ENCODE results near the gene CBX3.

Gene CBX3

DNA sequence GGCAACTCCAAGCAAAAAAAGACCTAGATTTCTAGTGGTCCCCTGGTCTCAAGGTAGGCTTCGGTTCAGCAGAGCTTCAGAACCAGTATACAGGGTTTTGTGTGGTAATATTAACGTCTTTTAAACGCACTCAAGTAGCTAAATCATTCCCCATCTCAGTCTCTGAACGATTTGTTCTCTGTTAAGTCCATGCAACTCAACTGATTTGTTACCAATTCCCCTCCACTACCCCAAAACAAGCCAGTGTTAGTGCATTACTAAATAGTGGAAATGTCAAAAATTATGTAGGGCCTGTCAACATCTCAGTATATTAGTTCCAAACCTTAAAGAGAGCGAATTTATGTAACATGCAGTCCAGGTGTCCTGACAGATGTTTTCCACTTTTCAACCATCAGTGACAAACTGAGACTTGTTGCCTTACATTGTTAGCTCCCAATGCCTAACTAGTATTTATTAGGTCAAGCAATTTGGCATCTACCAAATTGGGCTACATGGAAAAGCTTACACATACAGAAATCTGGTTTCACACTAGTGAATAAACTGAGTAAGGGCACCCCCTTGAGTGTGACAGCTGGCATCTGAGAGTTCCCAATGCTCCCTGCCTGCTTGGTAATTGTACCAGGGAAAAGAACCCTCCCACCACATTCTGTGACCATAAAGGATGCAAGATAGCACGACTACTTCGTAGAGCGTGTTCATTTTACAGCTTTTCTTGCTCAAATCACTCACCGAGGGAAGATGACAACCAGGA, 13.2 kb upstream of the CBX3 start:
- TF ChIP-seq, protein P1, sequence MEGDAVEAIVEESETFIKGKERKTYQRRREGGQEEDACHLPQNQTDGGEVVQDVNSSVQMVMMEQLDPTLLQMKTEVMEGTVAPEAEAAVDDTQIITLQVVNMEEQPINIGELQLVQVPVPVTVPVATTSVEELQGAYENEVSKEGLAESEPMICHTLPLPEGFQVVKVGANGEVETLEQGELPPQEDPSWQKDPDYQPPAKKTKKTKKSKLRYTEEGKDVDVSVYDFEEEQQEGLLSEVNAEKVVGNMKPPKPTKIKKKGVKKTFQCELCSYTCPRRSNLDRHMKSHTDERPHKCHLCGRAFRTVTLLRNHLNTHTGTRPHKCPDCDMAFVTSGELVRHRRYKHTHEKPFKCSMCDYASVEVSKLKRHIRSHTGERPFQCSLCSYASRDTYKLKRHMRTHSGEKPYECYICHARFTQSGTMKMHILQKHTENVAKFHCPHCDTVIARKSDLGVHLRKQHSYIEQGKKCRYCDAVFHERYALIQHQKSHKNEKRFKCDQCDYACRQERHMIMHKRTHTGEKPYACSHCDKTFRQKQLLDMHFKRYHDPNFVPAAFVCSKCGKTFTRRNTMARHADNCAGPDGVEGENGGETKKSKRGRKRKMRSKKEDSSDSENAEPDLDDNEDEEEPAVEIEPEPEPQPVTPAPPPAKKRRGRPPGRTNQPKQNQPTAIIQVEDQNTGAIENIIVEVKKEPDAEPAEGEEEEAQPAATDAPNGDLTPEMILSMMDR (IDR thresholded peaks at IDR 0.05; ENCODE audit: low read depth, low read length, missing control alignments): no peak
- DNase-seq (ENCODE audit: low read depth): no peak
- in situ Hi-C loops (cut with HindIII; ENCODE audit: low sequenced_read_pairs): no loop called here
- no peak overlapping the region for H3K4me3 ChIP-seq (ENCODE audit: low read depth, low read length)

GRCh38 chr7:26188957-26189541, 12.5 kb upstream of the CBX3 start:
- no peak for DNase-seq (ENCODE audit: low read depth)
- TF ChIP-seq, protein P1 (IDR thresholded peaks at IDR 0.05; ENCODE audit: low read depth, low read length, missing control alignments): no peak
- H3K4me3 ChIP-seq (ENCODE audit: low read depth, low read length): no peak overlapping the region
- in situ Hi-C loops (cut with HindIII; ENCODE audit: low sequenced_read_pairs): no loop called here

DNA sequence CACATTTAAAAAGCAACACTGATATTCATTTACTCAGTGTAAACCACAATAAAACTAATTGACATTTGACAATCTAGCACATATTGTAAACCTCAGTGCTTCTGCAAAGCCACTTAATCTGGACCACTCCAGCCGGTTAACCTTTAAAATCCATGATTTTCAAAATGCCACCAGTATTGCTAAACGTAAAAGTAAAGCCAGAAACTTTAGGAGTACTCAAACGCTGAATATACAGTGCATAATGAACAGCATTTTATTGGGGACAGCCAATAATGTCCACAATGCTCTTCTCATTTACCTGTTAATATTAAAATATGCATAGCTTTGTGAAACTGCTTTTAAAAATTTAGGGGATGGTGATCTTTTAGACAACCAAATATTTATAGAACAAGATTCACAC, 11.8 kb upstream of the CBX3 start:
- DNase-seq (ENCODE audit: low read depth): no peak
- H3K4me3 ChIP-seq (ENCODE audit: low read depth, low read length): no peak overlapping the region
- in situ Hi-C loops (cut with HindIII; ENCODE audit: low sequenced_read_pairs): no loop called here
- TF ChIP-seq, protein P1 (IDR thresholded peaks at IDR 0.05; ENCODE audit: low read depth, low read length, missing control alignments): no peak

DNA sequence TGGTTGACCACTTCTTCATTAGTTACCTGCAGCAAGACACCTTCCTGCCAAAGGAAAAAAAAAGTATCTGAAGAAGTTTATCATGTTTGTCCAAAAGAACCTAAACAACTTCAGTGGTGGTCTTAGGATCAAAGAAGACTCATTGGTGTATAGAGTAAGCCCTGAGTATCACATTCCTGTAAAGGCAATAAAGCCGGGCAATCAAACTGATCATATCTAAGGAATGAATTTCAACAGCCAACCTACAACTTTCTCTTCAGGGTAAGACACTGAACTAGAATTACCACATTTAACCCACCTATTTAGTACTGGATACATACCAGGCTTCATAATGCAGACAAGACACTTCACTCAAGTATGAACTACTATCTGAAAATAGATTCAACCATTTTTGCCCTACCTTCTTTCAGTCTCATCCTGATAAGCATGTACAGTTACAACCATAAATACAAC, 11.1 kb upstream of the CBX3 start:
- in situ Hi-C loops (cut with HindIII; ENCODE audit: low sequenced_read_pairs): no loop called here
- H3K4me3 ChIP-seq (ENCODE audit: low read depth, low read length): no peak overlapping the region
- TF ChIP-seq, protein P1 (IDR thresholded peaks at IDR 0.05; ENCODE audit: low read depth, low read length, missing control alignments): no peak
- DNase-seq (ENCODE audit: low read depth): no peak

- H3K4me3 ChIP-seq (ENCODE audit: low read depth, low read length): no peak overlapping the region
- TF ChIP-seq, protein P1 (IDR thresholded peaks at IDR 0.05; ENCODE audit: low read depth, low read length, missing control alignments): no peak
- in situ Hi-C loops (cut with HindIII; ENCODE audit: low sequenced_read_pairs): no loop called here
- DNase-seq (ENCODE audit: low read depth): no peak
Observed at GRCh38 chr7:26191233-26191973, 10.1 kb upstream of the CBX3 start.

- TF ChIP-seq, protein P1 (IDR thresholded peaks at IDR 0.05; ENCODE audit: low read depth, low read length, missing control alignments): no peak
- in situ Hi-C loops (cut with HindIII; ENCODE audit: low sequenced_read_pairs): no loop called here
- no peak for DNase-seq (ENCODE audit: low read depth)
- no peak overlapping the region for H3K4me3 ChIP-seq (ENCODE audit: low read depth, low read length)
Observed at GRCh38 chr7:26191974-26192479, 9.5 kb upstream of the CBX3 start.

Measured in astrocyte of the cerebellum (primary cell).